Gastroesophageal sphincter (tissue), 3 donors: ENCODE data around the gene IGSF23.

ENCODE experiments used
- CTCF ChIP-seq, 4 experiments: fragments of 200-600 bp in 2 of 4; fragments of 450-650 bp in 2 of 4; sonication (generic) in 1 of 4; IDR thresholded peaks; one replicate each; pipeline ENCODE4 v1.5.1; 2017 to 2019; ENCODE audit warnings: antibody characterized with exemption in 4 of 4, mild to moderate bottlenecking in 2 of 4, moderate library complexity in 2 of 4
- EP300 ChIP-seq: sonication (generic); formaldehyde crosslinking; IDR thresholded peaks from one replicate; pipeline ENCODE4 v1.6.1; 2017; ENCODE audit warnings: antibody characterized with exemption, mild to moderate bottlenecking
- POLR2A ChIP-seq, 2 donors: fragments of 450-650 bp; IDR thresholded peaks; one replicate each; pipeline ENCODE4 v1.6.1; 2017; ENCODE audit warnings: antibody characterized with exemption in 2 of 2, mild to moderate bottlenecking in 2 of 2, moderate library complexity in 1 of 2
- POLR2AphosphoS5 ChIP-seq: sonication (generic); formaldehyde crosslinking; IDR thresholded peaks from one replicate; pipeline ENCODE4 v1.6.1; 2017; ENCODE audit warnings: antibody characterized with exemption

- no peak for TF ChIP-seq POLR2A (IDR thresholded peaks at IDR 0.05)
- no peak for TF ChIP-seq CTCF (IDR thresholded peaks at IDR 0.05)
- no peak for TF ChIP-seq POLR2AphosphoS5
- TF ChIP-seq EP300: no peak
Observed at GRCh38 chr19:44683434-44684210, 70.3 kb downstream of the IGSF23 start.
